Endothelial cell of umbilical vein (primary cell): ENCODE data around the gene RNF126. TPM values are rescaled to one million over a fixed set of nuclear protein-coding genes. Genes with fewer than 3 reads are reported as not detected.

ENCODE experiments used
- BruUV-seq: library from RNA; stranded (reverse); fragments of 400-500 nt; replicated peaks from 2 replicates; lab custom pipeline; 2021; lab: Mats Ljungman, UMichigan
- CTCF ChIA-PET: fragments of 300-600, 350-600 bp; sonication (Branson Sonifier 250); formaldehyde crosslinking; loops from one replicate; lab custom pipeline; 2021; ENCODE audit warnings: antibody characterized with exemption, inconsistent platforms; lab: Charles Lee
- POLR2A ChIA-PET: fragments of 300-600, 350-600 bp; sonication (Branson Sonifier 250); formaldehyde crosslinking; loops from one replicate; lab custom pipeline; 2021; ENCODE audit warnings: antibody characterized with exemption, inconsistent platforms; lab: Charles Lee
- DNase-seq: peaks from one replicate; pipeline ENCODE4 v3.0.0-alpha.2; 2011; ENCODE audit warnings: low read depth, low spot score
- FAIRE-seq: peaks from 2 replicates; lab custom pipeline; 2011; peaks lifted over from hg19 to GRCh38; lab: Jason Lieb, UNC
- H2AFZ ChIP-seq: 2 replicates; pipeline ENCODE4 v1.6.0; 2012; ENCODE audit warnings: low read depth, low read length, control low read depth, inconsistent platforms
- H3K27ac ChIP-seq: 2 replicates; pipeline ENCODE4 v1.5.1; 2011; ENCODE audit warnings: low read depth, mild to moderate bottlenecking, control low read depth, low read length, moderate library complexity; ENCODE audit not compliant: insufficient read depth
- H3K27me3 ChIP-seq, 2 experiments: 2 replicates each; pipeline versions ENCODE4 v1.6.0 to v1.6.1; 2011; ENCODE audit warnings: low read length in 2 of 2, mixed read lengths in 1 of 2; ENCODE audit not compliant: control insufficient read depth in 2 of 2, insufficient read depth in 2 of 2
- H3K36me3 ChIP-seq, 2 experiments: 2 replicates in 1 of 2; 3 replicates in 1 of 2; pipeline ENCODE4 v1.5.1; 2011; ENCODE audit warnings: low read length in 2 of 2, mild to moderate bottlenecking in 1 of 2, moderate library complexity in 1 of 2; ENCODE audit not compliant: control insufficient read depth in 2 of 2, insufficient read depth in 2 of 2; ENCODE audit errors: extremely low read depth in 1 of 2
- H3K4me1 ChIP-seq: 3 replicates; pipeline ENCODE4 v1.5.1; 2011; ENCODE audit warnings: mild to moderate bottlenecking, low read length; ENCODE audit not compliant: control insufficient read depth, insufficient read depth; ENCODE audit errors: extremely low read depth
- H3K4me2 ChIP-seq: 2 replicates; pipeline ENCODE4 v1.6.1; 2011; ENCODE audit warnings: low read length, control low read depth, mixed read lengths; ENCODE audit not compliant: insufficient read depth
- H3K4me3 ChIP-seq, 3 experiments: fragments of 200-600 bp in 1 of 3; sonication (generic), shearing (Covaris generic) in 1 of 3; replicated peaks in 1 of 3; 2 replicates each; pipeline ENCODE4 v1.5.1; 2011 to 2016; ENCODE audit warnings: control low read depth in 3 of 3, low read length in 3 of 3, mild to moderate bottlenecking in 2 of 3, inconsistent platforms in 1 of 3, low read depth in 1 of 3, moderate library complexity in 1 of 3; ENCODE audit not compliant: insufficient read depth in 1 of 3
- H3K79me2 ChIP-seq: 2 replicates; pipeline ENCODE4 v1.6.0; 2012; ENCODE audit warnings: low read length, inconsistent platforms; ENCODE audit not compliant: control insufficient read depth, insufficient read depth
- H3K9ac ChIP-seq: replicated peaks from 2 replicates; pipeline ENCODE3; 2011; ENCODE audit warnings: low read length, control low read depth; ENCODE audit not compliant: insufficient read depth; ENCODE audit errors: extremely low read depth
- H3K9me1 ChIP-seq: replicated peaks from 3 replicates; pipeline ENCODE4 v1.6.0; 2011; ENCODE audit warnings: mild to moderate bottlenecking, low read length; ENCODE audit not compliant: control insufficient read depth, insufficient read depth; ENCODE audit errors: extremely low read depth
- H3K9me3 ChIP-seq: replicated peaks from 2 replicates; pipeline ENCODE4 v1.5.1; 2012; ENCODE audit warnings: low read length, inconsistent platforms; ENCODE audit not compliant: control insufficient read depth, insufficient read depth
- H4K20me1 ChIP-seq: replicated peaks from 2 replicates; pipeline ENCODE3; 2011; ENCODE audit warnings: mild to moderate bottlenecking, low read length; ENCODE audit not compliant: control insufficient read depth, insufficient read depth; ENCODE audit errors: extremely low read depth
- EZH2 ChIP-seq: IDR thresholded peaks from 2 replicates; pipeline ENCODE4 v1.6.1; 2012; ENCODE audit warnings: borderline replicate concordance, low read depth, mild to moderate bottlenecking, moderate library complexity, low read length, inconsistent platforms; ENCODE audit not compliant: severe bottlenecking
- FOS ChIP-seq: IDR thresholded peaks from 2 replicates; pipeline ENCODE4 v1.6.1; 2011; ENCODE audit warnings: mild to moderate bottlenecking, low read length, moderate library complexity, borderline replicate concordance; ENCODE audit not compliant: insufficient read depth
- GATA2 ChIP-seq: IDR thresholded peaks from 2 replicates; pipeline ENCODE4 v1.7.0; 2011; ENCODE audit warnings: low read depth, mild to moderate bottlenecking, moderate library complexity, mixed read lengths, low read length; ENCODE audit not compliant: insufficient read length, insufficient read depth
- JUN ChIP-seq: IDR thresholded peaks from 2 replicates; pipeline ENCODE4 v1.6.1; 2011; ENCODE audit warnings: borderline replicate concordance, low read depth; ENCODE audit not compliant: insufficient read length, insufficient read depth
- MYC ChIP-seq: IDR thresholded peaks from one replicate; pipeline ENCODE4 v1.6.1; 2011; ENCODE audit warnings: mild to moderate bottlenecking, low read depth, low read length
- POLR2A ChIP-seq: IDR thresholded peaks from 2 replicates; pipeline ENCODE4 v1.6.1; 2012; ENCODE audit warnings: low read depth, mild to moderate bottlenecking, control low read depth, low read length
- POLR2AphosphoS5 ChIP-seq: IDR thresholded peaks from 2 replicates; pipeline ENCODE4 v1.6.1; 2012; ENCODE audit warnings: low read depth, mild to moderate bottlenecking, control low read depth, low read length, moderate library complexity; ENCODE audit not compliant: insufficient read depth
- dilution Hi-C: fragments of 300-500 bp; cut with MboI; formaldehyde crosslinking; loops from one replicate; pipeline ENCODE4 v1.15.0; 2019; ENCODE audit warnings: low sequenced_read_pairs; ENCODE audit not compliant: extremely low pct_ligation_motif_present
- intact Hi-C: fragments of 100-400 bp; cut with micrococcal nuclease; formaldehyde crosslinking; loops from one replicate; pipeline ENCODE4 v1.10.0; 2022
- polyA plus RNA-seq, 4 experiments: library from polyadenylated mRNA; depleted of rRNA in 3 of 4; stranded (reverse) in 3 of 4; unstranded in 1 of 4; fragments of >200 nt; gene quantifications; 2 replicates each; pipeline versions ENCODE4 v1.2.1 to v1.2.3, GENCODE V29; 2011 to 2012; ENCODE audit warnings: missing spikeins in 1 of 4
- total RNA-seq: library from RNA; stranded (reverse); gene quantifications from 2 replicates; pipeline ENCODE4 v1.2.3, GENCODE V29; 2021
- TF ChIP-seq, protein P1 (sequence below), 2 donors: IDR thresholded peaks; 1 replicate in 1 of 2; 2 replicates in 1 of 2; pipeline ENCODE4 v1.5.1; 2011; ENCODE audit warnings: low read length in 2 of 2, mild to moderate bottlenecking in 2 of 2, moderate library complexity in 2 of 2, control low read depth in 1 of 2, inconsistent platforms in 1 of 2, low read depth in 1 of 2; ENCODE audit not compliant: insufficient read depth in 1 of 2; ENCODE audit errors: extremely low read depth in 1 of 2
- TF ChIP-seq, protein P2 (sequence below): IDR thresholded peaks from 2 replicates; pipeline ENCODE4 v1.6.1; 2011; ENCODE audit not compliant: insufficient read depth, insufficient read length

Gene RNF126
- total and polyA plus RNA-seq, 2 donors (not counting 3 experiments of a cell fraction or from before 2014, with no cell fraction given) = 19.2 to 61.3 TPM

DNA sequence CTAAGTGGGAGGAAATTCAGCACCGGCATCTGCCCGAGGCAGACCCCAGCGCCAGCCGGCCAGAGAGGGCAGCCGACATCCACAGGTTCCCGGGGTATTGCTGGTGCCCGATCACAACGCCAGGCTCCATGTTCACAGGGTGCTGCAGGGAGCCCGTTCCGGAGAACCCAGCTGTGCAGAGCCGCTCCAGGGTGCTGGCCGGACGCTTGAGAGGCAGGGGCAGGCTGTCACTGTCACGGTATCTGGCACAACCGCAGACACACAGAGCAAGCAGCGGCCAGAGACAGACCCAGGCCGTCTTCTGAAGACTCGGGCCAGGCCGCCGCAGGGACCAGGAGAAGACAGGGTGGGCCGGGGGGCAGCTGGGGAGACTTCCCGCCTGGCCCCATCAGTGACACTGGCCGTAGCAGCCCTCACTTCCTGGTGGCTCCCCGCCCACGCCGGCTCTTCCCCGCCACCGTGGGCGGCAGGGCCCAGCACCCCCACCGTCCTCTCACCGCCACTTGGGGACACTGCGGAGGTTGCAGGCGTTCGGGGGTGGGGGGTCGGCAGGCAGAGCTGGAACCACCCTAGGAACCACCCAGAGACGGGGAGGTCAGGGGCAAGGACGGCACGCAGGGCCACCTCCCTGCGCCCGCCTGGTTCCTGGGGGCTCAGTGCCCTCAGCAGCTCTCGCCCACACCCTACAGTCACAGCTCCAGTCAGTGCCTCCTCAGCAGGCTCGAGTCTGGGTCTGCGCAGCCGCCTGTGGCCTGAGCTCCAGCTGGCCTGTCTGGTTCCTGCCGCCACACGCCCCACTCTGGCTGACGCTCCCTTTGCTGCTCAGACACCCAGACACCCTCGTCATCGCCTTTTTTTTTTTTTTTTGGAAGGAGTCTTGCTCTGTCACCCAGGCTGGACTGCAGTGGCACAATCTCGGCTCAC lies 3.8 kb downstream of the RNF126 start:
- Histone ChIP-seq H3K4me2 (no peak overlapping the region), H3K4me3 (no peak overlapping the region), H4K20me1 (no peaks in the 10 kb centered on the region), H3K9ac (no peak overlapping the region), H3K9me3 (no peaks in the 10 kb centered on the region), H3K36me3 (peaks cover 0 to 10% of the 10 kb centered on the region in 2 experiments), H3K27ac (no peak overlapping the region), H3K4me1 (peaks cover 19% of the 10 kb centered on the region), H3K79me2 (peaks cover 85% of the 10 kb centered on the region), H3K27me3 (no peaks in the 10 kb centered on the region), H2AFZ (no peak overlapping the region), H3K9me1 (no peaks in the 10 kb centered on the region)
- TF ChIP-seq POLR2A (no peak), FOS (no peak), GATA2 (no peak), JUN (no peak), POLR2AphosphoS5 (no peak), MYC (no peak), EZH2 (no peak)
- TF ChIP-seq, protein P1, sequence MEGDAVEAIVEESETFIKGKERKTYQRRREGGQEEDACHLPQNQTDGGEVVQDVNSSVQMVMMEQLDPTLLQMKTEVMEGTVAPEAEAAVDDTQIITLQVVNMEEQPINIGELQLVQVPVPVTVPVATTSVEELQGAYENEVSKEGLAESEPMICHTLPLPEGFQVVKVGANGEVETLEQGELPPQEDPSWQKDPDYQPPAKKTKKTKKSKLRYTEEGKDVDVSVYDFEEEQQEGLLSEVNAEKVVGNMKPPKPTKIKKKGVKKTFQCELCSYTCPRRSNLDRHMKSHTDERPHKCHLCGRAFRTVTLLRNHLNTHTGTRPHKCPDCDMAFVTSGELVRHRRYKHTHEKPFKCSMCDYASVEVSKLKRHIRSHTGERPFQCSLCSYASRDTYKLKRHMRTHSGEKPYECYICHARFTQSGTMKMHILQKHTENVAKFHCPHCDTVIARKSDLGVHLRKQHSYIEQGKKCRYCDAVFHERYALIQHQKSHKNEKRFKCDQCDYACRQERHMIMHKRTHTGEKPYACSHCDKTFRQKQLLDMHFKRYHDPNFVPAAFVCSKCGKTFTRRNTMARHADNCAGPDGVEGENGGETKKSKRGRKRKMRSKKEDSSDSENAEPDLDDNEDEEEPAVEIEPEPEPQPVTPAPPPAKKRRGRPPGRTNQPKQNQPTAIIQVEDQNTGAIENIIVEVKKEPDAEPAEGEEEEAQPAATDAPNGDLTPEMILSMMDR (IDR thresholded peaks at IDR 0.05; ENCODE audit: extremely low read depth in 1 of 2, insufficient read depth in 1 of 2, low read depth in 1 of 2, low read length in 2 of 2) = no peak
- TF ChIP-seq, protein P2, sequence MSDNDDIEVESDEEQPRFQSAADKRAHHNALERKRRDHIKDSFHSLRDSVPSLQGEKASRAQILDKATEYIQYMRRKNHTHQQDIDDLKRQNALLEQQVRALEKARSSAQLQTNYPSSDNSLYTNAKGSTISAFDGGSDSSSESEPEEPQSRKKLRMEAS = no peak
- no peak for DNase-seq
- dilution Hi-C loops (no loop called here), intact Hi-C loops (no loop called here)
- no TSS peak for BruUV-seq
- FAIRE-seq = no peak
- CTCF ChIA-PET = no interaction called here
- POLR2A ChIA-PET = no interaction called here
